22Rv1 (cell line): ENCODE measurements around the gene CCDC122.

Source experiments
- CTCF ChIP-seq: fragments of 450-650 bp; IDR thresholded peaks from 2 replicates; pipeline ENCODE4 v1.5.1; 2017; ENCODE audit warnings: mild to moderate bottlenecking
- ZFX ChIP-seq: fragments of 450-650 bp; IDR thresholded peaks from 2 replicates; pipeline ENCODE4 v1.6.1; 2017; ENCODE audit warnings: antibody characterized with exemption, borderline replicate concordance

GRCh38 chr13:43804461-43805070 is 75.0 kb downstream of the CCDC122 start:
- peak; percentile 67 for TF ChIP-seq CTCF
- TF ChIP-seq ZFX = no peak
